Left cardiac atrium (tissue), 4 donors: ENCODE data around the gene CDK8. TPM values are rescaled to one million over a fixed set of nuclear protein-coding genes. Genes with fewer than 3 reads are reported as not detected.
A peak's percentile ranks its signal among the peaks of the same experiment; 100 is the strongest.

Source experiments
- ATAC-seq, 2 donors: fragments of 200-7000 bp; cut with Tn5 transposase; one replicate each; pipeline ENCODE4 v1.9.1; 2020; ENCODE audit warnings: mild to moderate bottlenecking in 2 of 2, moderate library complexity in 2 of 2
- DNase-seq: peaks from one replicate; pipeline ENCODE4 v3.0.0-alpha.2; 2020
- intact Hi-C, 2 donors: fragments of 100-400 bp; cut with DNase I; formaldehyde crosslinking; loops; one replicate each; pipeline versions ENCODE4 v1.14.1 to v1.15.1; 2022 to 2023
- total RNA-seq, 2 donors: library from RNA; stranded (reverse); fragmentation: NEBNext Ultra II Directional; extraction: Animal tissue kit (Norgen Biotek cat#: 25700); gene quantifications; one replicate each; pipeline ENCODE4 v1.2.1, GENCODE V29; 2021
- donor health status: DM: no; HTN: yes; CAD: no.
- donor health status: DM: no; HTN: yes; CAD: no; lungs with severe emphysema.
- donor health status: DM: yes; HTN: yes; CAD: no.
- donor health status: Dilated cardiomyopathy.

CDK8 gene
- total RNA-seq, 2 donors from 2014 or later, result 9.2 to 10.5 TPM

DNA sequence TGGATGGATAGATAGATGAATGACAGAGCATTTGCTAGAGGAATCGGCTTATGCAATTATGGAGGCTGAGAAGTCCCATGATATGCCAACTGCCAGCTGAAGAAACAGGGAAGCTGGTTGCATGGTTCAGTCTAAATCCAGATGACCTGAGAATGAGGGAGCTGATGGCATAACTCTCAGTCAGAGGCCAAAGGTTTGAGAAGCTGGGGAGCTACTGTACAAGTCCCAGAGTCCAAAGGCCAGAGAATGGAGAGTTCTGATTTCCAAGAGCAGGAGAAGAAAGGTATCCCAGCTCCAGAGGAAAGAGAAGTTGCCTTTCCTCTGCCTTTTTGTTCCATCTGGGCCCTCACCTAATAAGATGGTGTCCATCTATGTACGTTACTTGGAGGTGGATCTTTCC is 108.3 kb downstream of the CDK8 start:
- no peak for ATAC-seq
- DNase-seq, result no peak
- intact Hi-C loops, result no loop called here

- intact Hi-C loops, result no loop called here
- no peak for DNase-seq
- no peak for ATAC-seq
Measured at GRCh38 chr13:26370553-26370952, 116.6 kb downstream of the CDK8 start.

- ATAC-seq, result no peak
- intact Hi-C loops, result no loop called here
- DNase-seq, result no peak
Measured at GRCh38 chr13:26372747-26373146, 118.8 kb downstream of the CDK8 start.

DNA sequence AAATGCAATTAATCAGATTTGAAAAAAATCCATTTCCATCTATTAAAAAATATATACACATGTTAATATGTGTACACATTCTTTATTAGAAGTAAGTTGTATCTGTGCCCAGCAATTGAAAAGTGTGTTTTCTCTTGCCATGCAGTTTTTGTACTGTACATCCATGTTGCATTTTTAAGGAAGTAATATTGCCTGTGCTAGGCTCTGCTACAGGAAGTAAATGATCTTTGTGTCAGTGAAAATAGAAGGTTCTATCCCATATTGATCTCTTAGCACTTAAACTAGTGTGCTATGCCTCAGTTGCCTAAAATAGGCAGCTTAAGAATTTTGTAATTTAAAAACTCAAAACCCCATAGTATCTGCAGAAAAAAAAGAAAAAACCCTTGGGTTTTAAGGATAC is 122.5 kb downstream of the CDK8 start:
- intact Hi-C loops, result no loop called here
- ATAC-seq (no peak), DNase-seq (no peak)

DNA sequence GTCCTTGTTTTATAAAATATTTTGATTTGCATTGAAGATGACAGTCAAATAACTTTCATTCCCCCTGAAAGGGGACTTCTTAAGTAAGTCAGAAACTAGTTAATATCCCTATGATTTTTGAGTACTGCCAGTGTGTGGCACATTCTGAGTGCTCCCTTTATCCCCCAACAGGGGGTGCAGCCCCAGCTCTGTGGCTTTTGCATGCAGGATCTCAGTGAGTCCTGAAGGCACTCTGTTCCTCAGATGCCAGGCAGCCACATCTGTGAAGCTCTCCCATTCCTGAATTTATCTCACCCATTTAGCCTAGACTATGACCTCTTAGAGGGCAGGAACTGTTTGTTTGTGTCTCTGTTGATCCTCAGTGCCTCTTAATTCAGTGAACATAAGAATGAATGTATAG is 123.1 kb downstream of the CDK8 start:
- ATAC-seq (peak in 1 of 2 donors; percentile 40), DNase-seq (no peak)
- intact Hi-C loops, result no loop called here

DNA sequence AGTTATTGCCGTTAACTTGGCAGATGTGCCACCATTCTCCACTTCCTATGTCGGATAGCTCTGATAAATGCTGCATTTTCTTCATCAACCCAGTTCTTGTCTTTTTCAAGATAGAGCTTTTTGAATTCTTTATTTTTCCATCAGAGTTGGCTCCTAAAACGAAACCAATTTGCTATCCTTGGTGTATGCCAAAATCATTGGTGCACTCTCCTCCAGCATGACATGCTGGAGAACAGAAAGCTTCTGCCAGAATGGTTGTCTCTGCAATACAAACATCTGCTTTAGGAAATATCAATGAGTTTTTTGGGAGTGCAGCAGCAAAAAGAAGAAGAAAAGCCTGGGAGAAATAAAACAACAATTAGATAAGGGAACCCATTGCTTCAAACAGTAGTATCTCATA is 124.2 kb downstream of the CDK8 start:
- ATAC-seq, result no peak
- DNase-seq, result no peak
- intact Hi-C loops, result no loop called here

- no peak for DNase-seq
- intact Hi-C loops, result no loop called here
- no peak for ATAC-seq
Measured at GRCh38 chr13:26379831-26380230, 125.9 kb downstream of the CDK8 start.

GRCh38 chr13:26380930-26381329 is 127.0 kb downstream of the CDK8 start:
- ATAC-seq (no peak), DNase-seq (no peak)
- intact Hi-C loops, result no loop called here

GRCh38 chr13:26382366-26382765 is 128.4 kb downstream of the CDK8 start:
- intact Hi-C loops, result no loop called here
- ATAC-seq (no peak), DNase-seq (no peak)

DNA sequence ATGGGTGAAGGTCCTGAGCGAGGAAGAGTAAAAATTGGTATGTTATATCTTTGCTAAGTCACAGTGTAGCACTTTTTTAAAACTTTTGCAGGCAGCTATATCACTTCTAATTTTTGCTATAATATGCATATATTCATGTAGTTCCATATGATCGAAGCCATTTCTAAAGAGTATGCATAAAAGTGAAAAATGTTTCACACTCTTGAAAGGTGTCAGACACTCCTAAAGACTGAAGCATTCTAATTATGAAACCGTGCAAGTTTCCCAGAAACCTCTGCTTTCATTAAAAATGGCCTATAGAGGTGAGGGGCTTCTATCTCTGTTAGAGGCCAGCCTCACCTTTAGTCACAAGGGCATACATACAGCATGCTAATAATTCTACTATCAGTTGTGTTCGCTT is 128.9 kb downstream of the CDK8 start:
- ATAC-seq (no peak), DNase-seq (no peak)
- intact Hi-C loops, result no loop called here

DNA sequence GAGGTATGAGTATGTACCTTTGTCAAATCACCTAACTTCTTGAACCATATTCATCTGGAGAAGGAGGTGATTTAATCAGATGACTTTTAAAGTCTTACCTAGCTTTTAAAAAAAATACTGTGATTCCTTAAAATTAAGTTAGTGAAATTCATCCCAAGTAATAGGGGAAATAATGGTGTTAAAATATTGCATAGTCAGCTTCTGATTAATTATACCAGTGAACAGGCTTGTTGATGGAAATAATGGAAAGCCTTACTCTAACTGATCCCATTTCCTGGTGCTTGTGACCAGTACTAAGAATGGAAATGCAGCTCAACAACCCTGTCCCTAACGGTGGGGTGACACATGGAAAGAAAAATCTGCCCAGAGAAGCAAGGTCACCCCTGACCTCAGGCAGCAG is 130.7 kb downstream of the CDK8 start:
- ATAC-seq, result no peak

GRCh38 chr13:26386026-26386425 is 132.1 kb downstream of the CDK8 start:
- ATAC-seq (no peak), DNase-seq (no peak)
- intact Hi-C loops, result no loop called here

More for the DNA sequence above, 130.7 kb downstream of the CDK8 start:
- intact Hi-C loops, result no loop called here
- no peak for DNase-seq

- intact Hi-C loops, result no loop called here
- ATAC-seq (no peak), DNase-seq (no peak)
Measured at GRCh38 chr13:26390203-26390602, 136.3 kb downstream of the CDK8 start.

DNA sequence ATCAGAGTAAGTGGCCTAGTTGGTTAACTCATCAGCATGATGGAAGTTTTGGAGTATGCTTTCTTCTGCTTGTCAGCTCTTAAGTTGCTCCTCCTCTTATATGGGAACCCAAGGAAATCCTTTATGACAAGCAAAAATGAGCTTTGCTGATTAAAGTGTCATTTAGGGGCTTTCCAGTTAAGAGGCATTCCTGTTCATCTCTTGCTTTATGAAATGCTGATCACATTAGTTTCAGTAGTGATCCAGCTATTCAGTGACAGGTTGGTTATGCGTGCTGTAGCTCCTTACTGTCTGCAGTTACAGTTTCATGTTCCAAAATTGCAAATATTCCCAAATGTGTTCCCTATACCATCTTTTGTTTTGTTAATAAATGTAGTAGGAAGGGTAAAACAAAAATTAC is 146.6 kb downstream of the CDK8 start:
- intact Hi-C loops, result no loop called here
- ATAC-seq (no peak), DNase-seq (no peak)

GRCh38 chr13:26401069-26401468 is 147.1 kb downstream of the CDK8 start:
- DNase-seq (no peak), ATAC-seq (no peak)
- intact Hi-C loops, result no loop called here

DNA sequence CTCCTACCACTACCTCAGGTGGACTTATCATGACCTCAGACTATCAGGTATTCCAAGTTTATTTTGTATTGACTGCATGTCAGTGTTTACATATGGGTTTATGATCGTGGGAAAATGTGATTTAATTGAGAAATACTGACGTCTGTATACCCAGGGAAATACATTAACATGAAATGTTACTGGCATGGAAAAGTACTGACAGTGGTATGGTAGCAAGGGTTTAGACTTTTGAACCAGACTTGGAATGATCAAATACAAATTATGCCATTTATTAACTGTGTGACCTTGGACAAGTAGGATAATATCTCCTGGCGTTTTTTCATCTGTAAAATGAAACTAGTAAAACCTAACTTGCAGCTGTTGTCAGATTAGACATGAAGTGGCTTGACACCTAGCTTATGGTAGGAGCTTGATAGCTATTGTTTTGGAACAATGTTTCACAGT is 147.7 kb downstream of the CDK8 start:
- no peak for DNase-seq
- intact Hi-C loops, result no loop called here
- ATAC-seq, result no peak

DNA sequence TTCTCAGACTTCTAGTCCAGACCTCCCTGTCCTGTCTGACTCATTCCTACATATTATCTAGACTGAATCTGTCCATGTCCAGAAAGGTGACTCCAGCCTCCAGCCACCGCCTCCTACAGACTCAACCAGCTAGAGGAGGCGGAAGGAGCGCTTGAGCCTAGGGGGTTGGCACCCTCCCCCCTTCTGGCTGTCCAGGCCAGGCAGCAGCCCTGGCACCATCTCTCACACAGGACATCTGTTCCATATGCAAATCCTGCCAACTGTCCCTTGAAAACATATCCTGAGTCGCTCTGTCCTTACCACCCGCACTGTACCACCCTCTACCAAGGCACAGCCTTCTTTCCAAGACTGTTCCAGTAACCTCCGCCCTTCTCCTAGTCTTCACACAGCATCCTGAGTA is 152.9 kb downstream of the CDK8 start:
- ATAC-seq, result no peak
- intact Hi-C loops, result no loop called here
- DNase-seq, result no peak

- ATAC-seq (no peak), DNase-seq (no peak)
- intact Hi-C loops, result no loop called here
Measured at GRCh38 chr13:26411206-26411605, 157.3 kb downstream of the CDK8 start.

DNA sequence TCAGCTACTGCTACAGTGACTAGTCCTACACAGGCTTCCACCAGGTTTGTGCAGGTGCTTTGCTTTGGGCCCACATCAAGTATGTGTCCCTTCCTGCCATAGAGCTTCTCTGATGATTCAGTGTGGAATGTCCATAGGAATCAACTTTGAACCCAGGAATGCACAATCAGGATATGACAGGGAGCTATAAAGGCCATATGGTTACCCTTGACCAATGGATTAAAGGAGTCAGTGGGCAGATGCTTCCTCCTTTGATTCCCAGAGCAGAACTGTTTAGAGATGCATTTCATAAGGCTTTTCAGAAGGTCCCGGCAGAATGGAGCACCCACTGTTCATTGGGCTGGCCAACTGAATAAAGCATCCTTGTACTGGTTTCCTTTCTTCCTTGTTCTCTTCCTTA is 158.3 kb downstream of the CDK8 start:
- DNase-seq (no peak), ATAC-seq (no peak)
- intact Hi-C loops, result no loop called here

- no peak for ATAC-seq
- DNase-seq, result no peak
- intact Hi-C loops, result no loop called here
Measured at GRCh38 chr13:26412936-26413716, 159.2 kb downstream of the CDK8 start.

GRCh38 chr13:26420282-26420960 is 166.5 kb downstream of the CDK8 start:
- DNase-seq, result no peak
- ATAC-seq, result no peak
- intact Hi-C loops, result no loop called here
